HepG2 (cell line): ENCODE measurements around the gene ARHGEF7.

Experiments used
- CCAR2 ChIP-seq: fragments of 200-400 bp; formaldehyde crosslinking; optimal IDR thresholded peaks from 2 replicates; pipeline ENCODE3; 2018; ENCODE audit warnings: low read depth, mild to moderate bottlenecking, low read length, moderate library complexity
- HDAC1 ChIP-seq: sonication (generic); formaldehyde crosslinking; IDR thresholded peaks from 2 replicates; pipeline ENCODE4 v1.5.1; 2020; ENCODE audit warnings: mild to moderate bottlenecking, missing genetic modification reagents
- MEIS1 ChIP-seq: sonication (generic); formaldehyde crosslinking; IDR thresholded peaks from 2 replicates; pipeline ENCODE4 v1.9.0; 2021; ENCODE audit warnings: mild to moderate bottlenecking, missing genetic modification reagents, moderate library complexity, borderline replicate concordance

- TF ChIP-seq MEIS1 (CRISPR knock-in tag) (no peak), CCAR2 (no peak), HDAC1 (CRISPR knock-in tag) (no peak)
Observed at GRCh38 chr13:111303559-111303958, 188.4 kb downstream of the ARHGEF7 start.
